Measurements from ENCODE around the gene ARL14EP.

The ARL14EP gene

DNA sequence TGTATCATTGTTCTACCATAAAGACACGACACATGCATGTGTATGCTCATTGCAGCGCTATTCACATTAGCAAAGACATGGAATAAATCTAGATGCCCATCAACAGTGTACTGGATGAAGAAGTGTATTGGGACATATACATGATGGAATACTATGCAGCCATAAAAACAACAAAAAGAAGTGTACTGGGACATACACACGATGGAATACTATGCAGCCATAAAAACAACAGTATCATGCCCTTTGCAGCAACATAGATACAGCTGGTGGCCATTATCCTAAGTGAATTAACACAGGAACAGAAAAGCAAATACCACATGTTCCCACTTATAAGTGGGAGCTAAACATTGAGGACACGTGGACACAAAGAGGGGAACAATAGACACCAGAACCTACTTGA, 22.7 kb downstream of the ARL14EP start:
- FAIRE-seq (no peak), DNase-seq (ENCODE audit: insufficient read length, low spot score) (no peak)
- TF ChIP-seq, protein P1, sequence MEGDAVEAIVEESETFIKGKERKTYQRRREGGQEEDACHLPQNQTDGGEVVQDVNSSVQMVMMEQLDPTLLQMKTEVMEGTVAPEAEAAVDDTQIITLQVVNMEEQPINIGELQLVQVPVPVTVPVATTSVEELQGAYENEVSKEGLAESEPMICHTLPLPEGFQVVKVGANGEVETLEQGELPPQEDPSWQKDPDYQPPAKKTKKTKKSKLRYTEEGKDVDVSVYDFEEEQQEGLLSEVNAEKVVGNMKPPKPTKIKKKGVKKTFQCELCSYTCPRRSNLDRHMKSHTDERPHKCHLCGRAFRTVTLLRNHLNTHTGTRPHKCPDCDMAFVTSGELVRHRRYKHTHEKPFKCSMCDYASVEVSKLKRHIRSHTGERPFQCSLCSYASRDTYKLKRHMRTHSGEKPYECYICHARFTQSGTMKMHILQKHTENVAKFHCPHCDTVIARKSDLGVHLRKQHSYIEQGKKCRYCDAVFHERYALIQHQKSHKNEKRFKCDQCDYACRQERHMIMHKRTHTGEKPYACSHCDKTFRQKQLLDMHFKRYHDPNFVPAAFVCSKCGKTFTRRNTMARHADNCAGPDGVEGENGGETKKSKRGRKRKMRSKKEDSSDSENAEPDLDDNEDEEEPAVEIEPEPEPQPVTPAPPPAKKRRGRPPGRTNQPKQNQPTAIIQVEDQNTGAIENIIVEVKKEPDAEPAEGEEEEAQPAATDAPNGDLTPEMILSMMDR (IDR thresholded peaks at IDR 0.05; ENCODE audit: insufficient read depth, missing control alignments): no peak

DNA sequence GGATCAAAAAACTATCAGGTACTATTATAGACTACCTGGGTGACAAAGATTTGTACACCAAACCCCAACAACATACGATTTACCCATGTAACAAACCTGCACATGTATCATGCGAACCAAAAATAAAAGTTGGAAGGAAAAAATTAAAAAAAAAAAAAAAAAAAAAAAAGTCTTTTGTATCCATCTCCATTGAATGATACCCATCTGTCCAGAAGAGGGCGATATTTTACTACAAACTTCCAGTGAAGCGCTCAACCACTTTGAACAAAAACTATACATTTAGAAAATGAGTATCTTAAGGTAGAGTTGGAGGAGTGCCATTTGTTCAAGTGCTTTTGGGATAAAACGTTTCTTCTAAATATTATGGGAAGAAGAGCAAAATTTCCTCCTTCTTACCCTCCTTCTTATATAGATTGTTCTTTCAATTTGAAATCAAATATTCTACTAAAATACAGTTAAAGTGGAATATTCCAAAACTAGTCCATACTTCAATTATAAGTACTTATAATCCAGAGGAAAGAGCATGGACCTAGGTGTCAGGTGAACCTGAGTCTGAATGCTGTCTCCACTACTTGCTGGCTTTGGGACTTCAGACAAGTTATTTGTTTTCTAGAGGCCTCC, 23.3 kb downstream of the ARL14EP start:
- DNase-seq (ENCODE audit: insufficient read length, low spot score) (no peak), FAIRE-seq (peak; percentile 55)
- TF ChIP-seq, protein P1 (IDR thresholded peaks at IDR 0.05; ENCODE audit: insufficient read depth, missing control alignments): peak; percentile 53

DNA sequence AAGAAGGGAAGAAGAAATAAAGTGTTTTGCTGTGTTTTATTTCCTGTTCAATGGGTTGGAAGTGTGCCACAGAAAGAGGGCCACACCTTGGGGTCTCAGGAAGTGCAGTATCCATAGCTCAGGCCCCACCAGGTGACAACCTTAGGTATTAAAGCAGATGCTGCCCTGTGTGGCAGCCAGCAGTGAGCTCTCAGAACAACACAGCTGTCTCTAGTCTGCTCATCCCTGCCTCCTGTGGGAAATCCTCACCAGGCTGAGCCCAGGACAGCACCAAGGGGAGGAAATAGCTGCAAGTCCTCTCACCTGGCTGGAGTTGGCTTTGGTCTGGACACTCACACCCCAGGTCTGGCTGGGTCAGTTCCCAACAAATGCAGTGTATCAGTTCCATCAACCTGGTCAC, 25.1 kb downstream of the ARL14EP start:
- FAIRE-seq (no peak), DNase-seq (ENCODE audit: insufficient read length, low spot score) (no peak)
- TF ChIP-seq, protein P1 (IDR thresholded peaks at IDR 0.05; ENCODE audit: insufficient read depth, missing control alignments): no peak

DNA sequence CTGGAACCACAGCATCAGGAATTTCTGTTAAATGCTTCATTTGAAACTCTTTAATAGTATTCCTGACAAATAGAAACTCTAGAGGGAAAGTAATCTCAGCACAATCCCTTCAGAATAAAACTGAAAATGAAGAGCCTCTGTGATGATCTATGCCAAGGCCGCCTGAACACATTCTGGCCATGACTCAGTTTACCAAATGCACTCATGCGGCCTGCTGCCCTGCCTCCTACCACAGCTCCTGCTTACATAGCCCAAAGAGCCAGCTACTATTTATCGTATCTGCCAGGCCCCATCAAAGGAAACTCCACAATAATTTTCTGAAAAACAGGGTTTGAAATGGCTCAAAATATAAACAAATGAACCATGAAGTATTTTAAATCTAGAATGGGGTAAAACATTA, 27.0 kb downstream of the ARL14EP start:
- FAIRE-seq: no peak
- DNase-seq (ENCODE audit: insufficient read length, low spot score): no peak
- TF ChIP-seq, protein P1 (IDR thresholded peaks at IDR 0.05; ENCODE audit: insufficient read depth, missing control alignments): no peak

DNA sequence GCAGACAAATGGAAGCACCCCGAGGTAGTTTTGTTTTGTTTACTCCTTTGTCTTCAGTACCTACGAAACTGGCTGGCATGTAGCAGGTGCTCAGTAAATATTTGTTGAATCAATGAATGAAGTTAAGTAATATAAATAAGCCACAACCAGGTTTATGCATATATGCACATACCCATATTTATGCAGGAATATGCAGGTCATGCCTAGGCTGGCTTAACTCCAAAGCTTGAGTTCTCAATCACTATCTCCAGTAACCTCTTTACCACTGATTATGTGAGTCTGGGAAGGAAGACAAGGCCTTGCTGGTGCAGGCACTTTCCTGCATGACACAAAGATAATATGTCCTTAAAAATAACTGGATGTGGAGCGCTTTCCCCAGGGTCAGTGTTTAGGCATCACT, 27.5 kb downstream of the ARL14EP start:
- DNase-seq (ENCODE audit: insufficient read length, low spot score): no peak
- TF ChIP-seq, protein P1 (IDR thresholded peaks at IDR 0.05; ENCODE audit: insufficient read depth, missing control alignments): no peak
- no peak for FAIRE-seq

DNA sequence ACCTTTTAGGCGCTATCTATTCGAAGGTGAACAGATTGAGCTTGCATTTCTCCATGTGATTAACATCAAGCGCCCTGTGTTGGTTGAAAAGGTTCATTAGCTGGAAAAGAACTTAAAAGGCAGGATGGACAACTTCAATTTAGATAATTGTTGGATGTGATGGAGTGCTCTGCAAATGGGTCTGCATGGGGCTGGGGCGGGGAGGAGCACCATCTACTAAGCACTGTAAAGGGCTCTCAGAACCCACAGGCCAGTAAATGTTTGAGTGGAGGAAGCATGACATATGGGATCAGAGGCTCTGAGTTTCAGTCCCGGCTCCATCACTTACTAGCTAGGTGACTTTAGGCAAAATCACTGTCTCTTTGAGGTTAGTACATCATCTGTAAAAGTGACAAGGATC, 28.2 kb downstream of the ARL14EP start:
- TF ChIP-seq, protein P1 (IDR thresholded peaks at IDR 0.05; ENCODE audit: insufficient read depth, missing control alignments): no peak
- no peak for DNase-seq (ENCODE audit: insufficient read length, low spot score)
- no peak for FAIRE-seq

DNA sequence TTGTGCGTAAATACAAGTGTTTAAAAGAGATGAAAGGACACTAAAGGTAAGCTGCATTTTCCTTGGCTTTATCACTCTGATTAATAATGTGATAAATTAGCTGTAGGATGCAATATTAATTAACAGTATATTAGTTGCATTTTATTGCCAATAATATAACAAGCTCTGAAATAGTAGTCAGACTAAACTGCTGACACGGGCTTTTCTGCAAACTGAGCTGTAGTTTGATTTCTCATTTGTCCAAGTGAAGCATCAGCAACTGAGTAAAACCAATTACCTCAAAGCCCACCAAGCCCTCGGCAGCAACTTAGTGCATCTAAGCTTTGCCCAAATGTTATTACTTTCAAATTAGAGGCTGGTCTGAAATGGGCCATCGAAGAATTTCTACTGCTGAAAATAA, 33.5 kb downstream of the ARL14EP start:
- DNase-seq (ENCODE audit: insufficient read length, low spot score): no peak
- TF ChIP-seq, protein P1 (IDR thresholded peaks at IDR 0.05; ENCODE audit: insufficient read depth, missing control alignments): no peak
- FAIRE-seq: no peak

Data from D721Med (cell line).